ENCODE measurements around the gene CALCB. TPM values are rescaled to one million over a fixed set of nuclear protein-coding genes. Genes with fewer than 3 reads are reported as not detected.
A peak's percentile ranks its signal among the peaks of the same experiment; 100 is the strongest.

CALCB gene
- total and polyA plus RNA-seq, 2 donors from 2014 or later = 0.22 TPM; not detected in 1

- no peak overlapping the region for H3K27ac ChIP-seq (ENCODE audit: low read depth in 2 of 2, low read length in 2 of 2)
- H3K27me3 ChIP-seq (ENCODE audit: control insufficient read depth, insufficient read depth, low read length) = no peaks in the 10 kb centered on the region
- intact Hi-C loops (cut with DNase I) = no loop called here
- H3K4me3 ChIP-seq (ENCODE audit: low read length in 3 of 3) = no peak overlapping the region
- no peak for FAIRE-seq
- TF ChIP-seq CTCF (IDR thresholded peaks at IDR 0.05; ENCODE audit: borderline replicate concordance, extremely low read depth, insufficient read depth) = no peak
- H3K9ac ChIP-seq (ENCODE audit: low read length in 3 of 3) = no peak overlapping the region
- H3K9me3 ChIP-seq (ENCODE audit: control insufficient read depth in 2 of 3, insufficient read depth in 1 of 3, low read length in 3 of 3) = no peaks in the 10 kb centered on the region
- no peaks in the 10 kb centered on the region for H3K36me3 ChIP-seq (ENCODE audit: control insufficient read depth in 2 of 3, insufficient read depth in 3 of 3, low read length in 3 of 3)
- H3K4me1 ChIP-seq (ENCODE audit: control insufficient read depth in 2 of 3, insufficient read depth in 2 of 3, low read depth in 1 of 3, low read length in 3 of 3) = no peaks in the 10 kb centered on the region
- no peak for DNase-seq
These were observed 37.8 kb downstream of the CALCB start for GRCh38 chr11:15111215-15111614.

GRCh38 chr11:15112131-15112541 is 38.7 kb downstream of the CALCB start:
- TF ChIP-seq CTCF (IDR thresholded peaks at IDR 0.05; ENCODE audit: borderline replicate concordance, extremely low read depth, insufficient read depth) = no peak
- H3K9ac ChIP-seq (ENCODE audit: low read length in 3 of 3) = no peak overlapping the region
- FAIRE-seq (no peak), DNase-seq (peak in 2 of 5 donors; percentile 9 to 18)
- intact Hi-C loops (cut with DNase I) = no loop called here
- H3K27me3 ChIP-seq (ENCODE audit: control insufficient read depth, insufficient read depth, low read length) = no peaks in the 10 kb centered on the region
- no peaks in the 10 kb centered on the region for H3K36me3 ChIP-seq (ENCODE audit: control insufficient read depth in 2 of 3, insufficient read depth in 3 of 3, low read length in 3 of 3)
- H3K4me3 ChIP-seq (ENCODE audit: low read length in 3 of 3) = no peak overlapping the region
- no peaks in the 10 kb centered on the region for H3K4me1 ChIP-seq (ENCODE audit: control insufficient read depth in 2 of 3, insufficient read depth in 2 of 3, low read depth in 1 of 3, low read length in 3 of 3)
- H3K9me3 ChIP-seq (ENCODE audit: control insufficient read depth in 2 of 3, insufficient read depth in 1 of 3, low read length in 3 of 3) = no peaks in the 10 kb centered on the region
- H3K27ac ChIP-seq (ENCODE audit: low read depth in 2 of 2, low read length in 2 of 2) = no peak overlapping the region

GRCh38 chr11:15113381-15113780 is 40.0 kb downstream of the CALCB start:
- Histone ChIP-seq H3K9me3 (ENCODE audit: control insufficient read depth in 2 of 3, insufficient read depth in 1 of 3, low read length in 3 of 3) (no peaks in the 10 kb centered on the region), H3K4me1 (ENCODE audit: control insufficient read depth in 2 of 3, insufficient read depth in 2 of 3, low read depth in 1 of 3, low read length in 3 of 3) (no peaks in the 10 kb centered on the region), H3K27ac (ENCODE audit: low read depth in 2 of 2, low read length in 2 of 2) (no peak overlapping the region), H3K27me3 (ENCODE audit: control insufficient read depth, insufficient read depth, low read length) (no peaks in the 10 kb centered on the region), H3K9ac (ENCODE audit: low read length in 3 of 3) (no peak overlapping the region), H3K4me3 (ENCODE audit: low read length in 3 of 3) (no peak overlapping the region), H3K36me3 (ENCODE audit: control insufficient read depth in 2 of 3, insufficient read depth in 3 of 3, low read length in 3 of 3) (no peaks in the 10 kb centered on the region)
- TF ChIP-seq CTCF (IDR thresholded peaks at IDR 0.05; ENCODE audit: borderline replicate concordance, extremely low read depth, insufficient read depth) = no peak
- FAIRE-seq (no peak), DNase-seq (peak in 3 of 5 donors; percentile 10 to 36 (median 17))
- intact Hi-C loops (cut with DNase I) = no loop called here

Data from kidney (tissue), 14 donors.